ENCODE results near the gene TRMT44.

The TRMT44 gene

DNA sequence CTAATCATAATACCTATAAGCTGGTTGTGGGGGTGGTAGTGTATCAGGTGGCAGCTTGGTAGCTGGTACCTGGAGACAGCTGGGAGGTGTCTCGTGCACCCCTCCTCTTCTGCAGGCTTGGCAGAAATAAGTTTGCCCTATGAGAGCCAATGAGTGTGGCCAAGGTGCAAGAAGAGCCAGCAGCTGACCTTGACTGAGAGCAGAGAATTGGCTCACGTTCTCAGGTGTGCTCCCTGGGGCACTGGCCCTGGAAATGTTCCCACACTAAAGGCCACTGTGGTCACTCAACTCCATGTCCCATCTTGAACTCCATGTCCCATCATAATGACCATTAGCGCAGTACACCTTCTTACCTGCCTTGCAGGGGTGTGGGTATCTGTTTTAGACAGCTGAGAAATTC is 13.4 kb downstream of the TRMT44 start:
- no peak overlapping the region for H3K4me3 ChIP-seq (ENCODE audit: low read length)
- H3K9me3 ChIP-seq (ENCODE audit: low read length), result no peaks in the 10 kb centered on the region
- H2AFZ ChIP-seq (ENCODE audit: low read depth, low read length), result no peak overlapping the region
- H3K4me1 ChIP-seq (ENCODE audit: insufficient read depth, low read length), result no peaks in the 10 kb centered on the region
- peaks cover 68% of the 10 kb centered on the region for H3K36me3 ChIP-seq (ENCODE audit: insufficient read depth, low read length)
- H3K27me3 ChIP-seq (ENCODE audit: insufficient read depth, low read length), result no peaks in the 10 kb centered on the region

DNA sequence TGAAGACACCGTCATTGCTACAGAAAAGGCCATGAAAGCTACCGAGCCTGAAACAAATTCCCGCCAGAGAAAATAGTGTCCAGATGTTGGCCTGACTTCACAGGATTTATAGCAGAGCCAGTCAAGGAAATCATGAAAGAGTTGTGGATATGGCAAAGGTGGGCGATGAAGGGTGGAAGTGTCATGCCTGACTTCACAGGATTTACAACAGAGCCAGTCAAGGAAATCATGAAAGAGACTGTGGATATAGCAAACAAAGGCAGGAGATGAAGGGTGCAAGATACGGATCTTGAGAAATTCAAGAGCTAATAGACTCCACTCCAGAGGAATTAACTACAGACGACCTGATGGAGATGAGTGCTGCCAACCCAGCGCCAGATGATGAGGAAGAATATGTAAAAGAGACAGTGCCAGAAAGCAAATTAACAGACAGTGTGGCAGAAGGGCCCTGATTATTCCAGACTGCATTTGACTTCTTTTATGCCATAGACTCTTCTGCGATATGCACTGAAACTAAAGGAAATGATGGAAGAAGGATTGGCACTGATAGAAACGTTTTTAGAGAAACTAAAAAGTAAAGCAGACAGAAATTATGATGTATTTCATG is 17.2 kb downstream of the TRMT44 start:
- no peak overlapping the region for H3K4me3 ChIP-seq (ENCODE audit: low read length)
- no peaks in the 10 kb centered on the region for H3K27me3 ChIP-seq (ENCODE audit: insufficient read depth, low read length)
- H3K9me3 ChIP-seq (ENCODE audit: low read length), result no peaks in the 10 kb centered on the region
- no peak overlapping the region for H2AFZ ChIP-seq (ENCODE audit: low read depth, low read length)
- H3K4me1 ChIP-seq (ENCODE audit: insufficient read depth, low read length), result no peaks in the 10 kb centered on the region
- H3K36me3 ChIP-seq (ENCODE audit: insufficient read depth, low read length), result peaks cover 65% of the 10 kb centered on the region

- H2AFZ ChIP-seq (ENCODE audit: low read depth, low read length), result no peak overlapping the region
- H3K4me3 ChIP-seq (ENCODE audit: low read length), result no peak overlapping the region
- H3K9me3 ChIP-seq (ENCODE audit: low read length), result no peaks in the 10 kb centered on the region
- no peaks in the 10 kb centered on the region for H3K4me1 ChIP-seq (ENCODE audit: insufficient read depth, low read length)
- H3K36me3 ChIP-seq (ENCODE audit: insufficient read depth, low read length), result peaks cover 63% of the 10 kb centered on the region
- no peaks in the 10 kb centered on the region for H3K27me3 ChIP-seq (ENCODE audit: insufficient read depth, low read length)
Observed at GRCh38 chr4:8459867-8460445, 19.4 kb downstream of the TRMT44 start.

GRCh38 chr4:8461086-8461485 is 20.5 kb downstream of the TRMT44 start:
- peaks cover 65% of the 10 kb centered on the region for H3K36me3 ChIP-seq (ENCODE audit: insufficient read depth, low read length)
- no peaks in the 10 kb centered on the region for H3K27me3 ChIP-seq (ENCODE audit: insufficient read depth, low read length)
- no peaks in the 10 kb centered on the region for H3K9me3 ChIP-seq (ENCODE audit: low read length)
- H2AFZ ChIP-seq (ENCODE audit: low read depth, low read length), result no peak overlapping the region
- H3K4me1 ChIP-seq (ENCODE audit: insufficient read depth, low read length), result no peaks in the 10 kb centered on the region
- no peak overlapping the region for H3K4me3 ChIP-seq (ENCODE audit: low read length)

GRCh38 chr4:8461616-8462015 is 21.0 kb downstream of the TRMT44 start:
- H3K4me3 ChIP-seq (ENCODE audit: low read length), result no peak overlapping the region
- H3K36me3 ChIP-seq (ENCODE audit: insufficient read depth, low read length), result peaks cover 67% of the 10 kb centered on the region
- no peak overlapping the region for H2AFZ ChIP-seq (ENCODE audit: low read depth, low read length)
- no peaks in the 10 kb centered on the region for H3K9me3 ChIP-seq (ENCODE audit: low read length)
- H3K4me1 ChIP-seq (ENCODE audit: insufficient read depth, low read length), result no peaks in the 10 kb centered on the region
- H3K27me3 ChIP-seq (ENCODE audit: insufficient read depth, low read length), result no peaks in the 10 kb centered on the region

DNA sequence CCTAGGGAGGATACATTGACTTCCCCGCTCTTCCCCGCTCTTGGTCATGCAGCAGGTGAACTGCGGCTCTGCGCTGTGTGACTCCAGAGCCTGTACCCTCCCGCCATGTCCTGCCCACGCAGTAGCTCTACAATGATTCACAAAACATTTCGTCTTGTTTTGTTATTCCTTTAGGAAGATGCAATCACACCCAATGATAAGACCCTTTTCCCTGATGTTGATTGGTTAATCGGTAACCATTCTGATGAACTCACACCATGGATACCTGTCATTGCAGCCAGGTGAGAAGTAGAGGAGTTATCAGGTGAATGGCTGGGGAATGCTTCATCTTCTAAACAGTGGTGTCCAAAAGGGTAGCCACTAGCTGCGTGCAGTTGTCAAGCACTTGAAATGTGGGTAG is 23.2 kb downstream of the TRMT44 start:
- Histone ChIP-seq H3K4me1 (ENCODE audit: insufficient read depth, low read length) (no peaks in the 10 kb centered on the region), H3K9me3 (ENCODE audit: low read length) (no peaks in the 10 kb centered on the region), H3K36me3 (ENCODE audit: insufficient read depth, low read length) (peaks cover 65% of the 10 kb centered on the region), H3K4me3 (ENCODE audit: low read length) (no peak overlapping the region), H3K27me3 (ENCODE audit: insufficient read depth, low read length) (no peaks in the 10 kb centered on the region), H2AFZ (ENCODE audit: low read depth, low read length) (no peak overlapping the region)

DNA sequence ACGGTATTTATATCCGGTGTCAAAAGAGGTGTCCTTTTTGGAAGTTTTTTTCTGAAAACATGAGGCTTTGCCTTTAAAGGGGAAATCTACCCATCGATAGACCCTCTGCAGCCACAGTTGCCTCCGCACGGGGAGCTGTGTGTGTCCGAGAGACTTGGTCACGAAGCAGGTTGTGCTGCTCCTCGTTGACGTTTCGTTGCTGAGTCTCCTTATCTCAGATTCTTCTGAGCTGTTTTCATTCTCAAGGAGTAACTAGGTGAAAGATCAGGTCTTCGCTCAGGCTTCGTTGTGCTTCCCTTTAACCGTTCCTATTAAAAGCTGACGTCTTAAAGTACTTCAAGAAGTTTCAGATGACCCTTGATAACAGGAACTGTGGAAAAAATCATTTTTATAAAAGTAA is 23.8 kb downstream of the TRMT44 start:
- H3K36me3 ChIP-seq (ENCODE audit: insufficient read depth, low read length), result peaks cover 66% of the 10 kb centered on the region
- no peaks in the 10 kb centered on the region for H3K4me1 ChIP-seq (ENCODE audit: insufficient read depth, low read length)

DNA sequence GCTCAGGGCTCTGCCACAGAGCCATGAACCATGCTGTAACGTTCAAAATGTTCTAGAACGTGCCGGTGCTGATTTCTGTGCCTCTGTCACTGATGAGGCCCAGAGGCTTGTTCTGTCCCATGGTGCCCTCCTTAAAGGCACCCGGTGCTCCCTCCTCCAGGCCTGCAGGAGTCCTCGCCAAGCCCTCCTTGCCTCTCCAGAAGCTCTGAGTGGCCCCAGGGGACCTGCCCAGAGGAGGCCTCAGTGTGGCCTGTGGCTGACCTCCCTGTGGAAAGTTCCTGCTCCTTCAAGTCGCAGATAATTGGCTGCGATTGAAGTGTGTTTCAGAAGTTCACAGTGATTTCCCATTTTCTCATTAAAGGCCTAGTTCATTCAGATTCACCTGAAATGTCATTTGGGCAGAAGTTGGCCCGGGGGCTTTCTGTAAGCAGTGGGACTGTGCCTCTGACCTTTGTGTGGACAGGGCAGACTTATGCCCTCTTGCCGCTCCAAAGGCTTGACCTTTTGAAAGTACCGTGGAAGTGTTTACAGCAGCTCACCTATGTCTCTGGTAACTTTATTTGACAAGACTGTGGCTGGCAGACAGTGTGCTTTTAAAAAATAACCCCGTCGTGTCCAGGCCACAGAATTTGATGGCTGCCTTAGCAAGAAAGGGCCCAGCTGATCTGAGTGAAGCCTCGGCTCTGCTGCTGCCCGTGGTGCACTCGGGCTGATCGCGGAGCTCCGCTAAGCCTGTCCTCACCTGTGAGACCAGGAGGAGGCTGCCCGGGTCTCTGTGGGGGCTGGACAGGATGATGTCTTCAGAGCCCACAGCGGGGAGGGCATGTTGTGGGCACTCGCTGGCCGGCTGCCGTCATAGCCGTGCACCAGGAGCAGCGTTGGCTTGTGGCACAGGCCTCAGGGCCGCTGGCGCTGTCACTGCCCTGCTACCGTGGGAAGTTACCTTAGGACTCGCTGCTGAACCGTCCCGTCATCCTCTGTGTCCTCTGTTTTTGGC is 25.3 kb downstream of the TRMT44 start:
- Histone ChIP-seq H2AFZ (ENCODE audit: low read depth, low read length) (no peak overlapping the region), H3K27me3 (ENCODE audit: insufficient read depth, low read length) (no peaks in the 10 kb centered on the region), H3K9me3 (ENCODE audit: low read length) (no peaks in the 10 kb centered on the region), H3K4me1 (ENCODE audit: insufficient read depth, low read length) (no peaks in the 10 kb centered on the region), H3K36me3 (ENCODE audit: insufficient read depth, low read length) (peaks cover 62% of the 10 kb centered on the region), H3K4me3 (ENCODE audit: low read length) (no peak overlapping the region)

More for the DNA sequence above, 23.8 kb downstream of the TRMT44 start:
- H3K4me3 ChIP-seq (ENCODE audit: low read length), result no peak overlapping the region
- H2AFZ ChIP-seq (ENCODE audit: low read depth, low read length), result no peak overlapping the region
- H3K27me3 ChIP-seq (ENCODE audit: insufficient read depth, low read length), result no peaks in the 10 kb centered on the region
- H3K9me3 ChIP-seq (ENCODE audit: low read length), result no peaks in the 10 kb centered on the region

GRCh38 chr4:8467016-8467415 is 26.4 kb downstream of the TRMT44 start:
- Histone ChIP-seq H3K9me3 (ENCODE audit: low read length) (no peaks in the 10 kb centered on the region), H3K36me3 (ENCODE audit: insufficient read depth, low read length) (peaks cover 63% of the 10 kb centered on the region), H3K4me3 (ENCODE audit: low read length) (no peak overlapping the region), H3K4me1 (ENCODE audit: insufficient read depth, low read length) (no peaks in the 10 kb centered on the region), H2AFZ (ENCODE audit: low read depth, low read length) (no peak overlapping the region), H3K27me3 (ENCODE audit: insufficient read depth, low read length) (no peaks in the 10 kb centered on the region)

DNA sequence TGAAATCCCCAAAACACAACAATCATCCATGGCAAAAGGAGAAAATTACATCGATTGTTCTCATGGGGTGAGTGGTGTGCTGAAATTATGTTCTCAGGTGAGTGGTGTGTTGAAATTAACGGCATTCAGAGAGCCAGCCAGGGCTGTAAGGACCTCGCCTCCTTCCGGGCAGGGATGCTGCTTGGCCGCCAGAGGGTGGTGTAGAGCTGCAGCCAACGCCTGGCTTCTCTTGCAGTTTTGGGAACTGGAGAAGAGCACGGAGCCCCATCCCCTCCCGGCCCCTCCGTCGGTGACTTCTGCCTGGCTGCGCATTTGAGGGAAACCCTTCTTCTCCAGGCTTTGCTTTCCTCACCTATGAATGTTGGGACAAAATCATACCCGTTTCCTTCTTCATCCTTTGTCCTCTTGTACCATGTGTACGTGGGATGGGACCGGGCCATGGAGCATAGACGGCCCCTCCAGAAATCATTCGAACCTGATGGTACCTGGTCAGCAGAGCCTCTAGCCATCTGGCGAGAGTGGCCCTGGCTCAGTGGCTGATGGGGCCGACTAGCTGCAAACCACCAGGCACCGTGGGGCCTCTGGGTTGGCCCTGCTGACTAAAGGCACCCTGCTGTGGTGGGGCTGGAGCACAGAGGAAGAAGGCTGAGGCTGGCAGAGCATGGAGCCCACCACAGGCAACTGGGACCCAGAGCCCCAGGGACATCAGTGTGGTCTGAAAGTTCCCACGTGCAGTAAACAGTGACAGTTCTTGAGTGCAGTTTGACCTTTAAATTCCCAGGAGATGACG is 28.4 kb downstream of the TRMT44 start:
- Histone ChIP-seq H2AFZ (ENCODE audit: low read depth, low read length) (no peak overlapping the region), H3K36me3 (ENCODE audit: insufficient read depth, low read length) (peaks cover 53% of the 10 kb centered on the region)

GRCh38 chr4:8469550-8469949 is 29.0 kb downstream of the TRMT44 start:
- H3K27me3 ChIP-seq (ENCODE audit: insufficient read depth, low read length), result no peaks in the 10 kb centered on the region
- peaks cover 48% of the 10 kb centered on the region for H3K36me3 ChIP-seq (ENCODE audit: insufficient read depth, low read length)
- H3K4me1 ChIP-seq (ENCODE audit: insufficient read depth, low read length), result no peaks in the 10 kb centered on the region
- H3K9me3 ChIP-seq (ENCODE audit: low read length), result no peaks in the 10 kb centered on the region
- H3K4me3 ChIP-seq (ENCODE audit: low read length), result no peak overlapping the region
- H2AFZ ChIP-seq (ENCODE audit: low read depth, low read length), result no peak overlapping the region

More for the DNA sequence above, 28.4 kb downstream of the TRMT44 start:
- Histone ChIP-seq H3K9me3 (ENCODE audit: low read length) (no peaks in the 10 kb centered on the region), H3K27me3 (ENCODE audit: insufficient read depth, low read length) (no peaks in the 10 kb centered on the region), H3K4me3 (ENCODE audit: low read length) (no peak overlapping the region), H3K4me1 (ENCODE audit: insufficient read depth, low read length) (no peaks in the 10 kb centered on the region)

GRCh38 chr4:8470451-8471024 is 30.0 kb downstream of the TRMT44 start:
- Histone ChIP-seq H2AFZ (ENCODE audit: low read depth, low read length) (no peak overlapping the region), H3K9me3 (ENCODE audit: low read length) (no peaks in the 10 kb centered on the region), H3K36me3 (ENCODE audit: insufficient read depth, low read length) (peaks cover 40% of the 10 kb centered on the region), H3K4me1 (ENCODE audit: insufficient read depth, low read length) (no peaks in the 10 kb centered on the region), H3K27me3 (ENCODE audit: insufficient read depth, low read length) (no peaks in the 10 kb centered on the region), H3K4me3 (ENCODE audit: low read length) (no peak overlapping the region)
